GM19035 (cell line): ENCODE measurements around the gene RUNDC3A.
"Not testable (repeated sequence)": the region's sequence is repeated elsewhere in the genome, so short reads cannot be mapped to it uniquely, and the experiment has no call there.

Source experiments
- ATAC-seq: cut with Tn5 transposase; IDR thresholded peaks from one replicate; pipeline ENCODE4 v1.9.1; 2021; ENCODE audit not compliant: unreplicated experiment

The RUNDC3A gene

GRCh38 chr17:44318077-44318892 is 9.9 kb downstream of the RUNDC3A start:
- no peak for ATAC-seq

- ATAC-seq: no peak
Observed at GRCh38 chr17:44320066-44320465, 11.7 kb downstream of the RUNDC3A start.

- ATAC-seq: no peak
Observed at GRCh38 chr17:44321246-44322120, 13.1 kb downstream of the RUNDC3A start.

GRCh38 chr17:44322236-44322895 is 14.0 kb downstream of the RUNDC3A start:
- no peak for ATAC-seq

- no peak for ATAC-seq
Observed at GRCh38 chr17:44323359-44324091, 15.1 kb downstream of the RUNDC3A start.

GRCh38 chr17:44324092-44324570 is 15.7 kb downstream of the RUNDC3A start:
- peak; percentile 5 for ATAC-seq

GRCh38 chr17:44324571-44325275 is 16.3 kb downstream of the RUNDC3A start, which contains the start of gene SLC25A39:
TSS of gene SLC25A39 (minus strand) at chr17:44324823. CDS start at chr17:44323562, 1,261 bp downstream.
- ATAC-seq: peak; percentile 59

GRCh38 chr17:44326861-44327444 is 18.6 kb downstream of the RUNDC3A start:
- ATAC-seq: peak; percentile 47

- no peak for ATAC-seq
Observed at GRCh38 chr17:44327715-44328449, 19.5 kb downstream of the RUNDC3A start.

- ATAC-seq: not testable (repeated sequence)
Observed at GRCh38 chr17:44329516-44329915, 21.1 kb downstream of the RUNDC3A start.

- ATAC-seq: not testable (repeated sequence)
Observed at GRCh38 chr17:44330263-44330662, 21.9 kb downstream of the RUNDC3A start.

- ATAC-seq: no peak
Observed at GRCh38 chr17:44331249-44331760, 22.9 kb downstream of the RUNDC3A start.

GRCh38 chr17:44333371-44333770 is 25.0 kb downstream of the RUNDC3A start:
- no peak for ATAC-seq

GRCh38 chr17:44334315-44334714 is 25.9 kb downstream of the RUNDC3A start:
- no peak for ATAC-seq

- no peak for ATAC-seq
Observed at GRCh38 chr17:44334727-44335126, 26.3 kb downstream of the RUNDC3A start.

GRCh38 chr17:44335564-44335963 is 27.2 kb downstream of the RUNDC3A start:
- no peak for ATAC-seq

GRCh38 chr17:44335968-44336367 is 27.6 kb downstream of the RUNDC3A start:
- ATAC-seq: no peak

- ATAC-seq: no peak
Observed at GRCh38 chr17:44338702-44339101, 30.3 kb downstream of the RUNDC3A start.
